GM19463 (cell line): Measurements from ENCODE around the gene ELP4.
"Not testable (repeated sequence)": the region's sequence is repeated elsewhere in the genome, so short reads cannot be mapped to it uniquely, and the experiment has no call there.

Experiments used
- ATAC-seq: cut with Tn5 transposase; IDR thresholded peaks from one replicate; pipeline ENCODE4 v1.9.1; 2021; ENCODE audit warnings: mild to moderate bottlenecking, moderate library complexity; ENCODE audit not compliant: unreplicated experiment

Gene ELP4

DNA sequence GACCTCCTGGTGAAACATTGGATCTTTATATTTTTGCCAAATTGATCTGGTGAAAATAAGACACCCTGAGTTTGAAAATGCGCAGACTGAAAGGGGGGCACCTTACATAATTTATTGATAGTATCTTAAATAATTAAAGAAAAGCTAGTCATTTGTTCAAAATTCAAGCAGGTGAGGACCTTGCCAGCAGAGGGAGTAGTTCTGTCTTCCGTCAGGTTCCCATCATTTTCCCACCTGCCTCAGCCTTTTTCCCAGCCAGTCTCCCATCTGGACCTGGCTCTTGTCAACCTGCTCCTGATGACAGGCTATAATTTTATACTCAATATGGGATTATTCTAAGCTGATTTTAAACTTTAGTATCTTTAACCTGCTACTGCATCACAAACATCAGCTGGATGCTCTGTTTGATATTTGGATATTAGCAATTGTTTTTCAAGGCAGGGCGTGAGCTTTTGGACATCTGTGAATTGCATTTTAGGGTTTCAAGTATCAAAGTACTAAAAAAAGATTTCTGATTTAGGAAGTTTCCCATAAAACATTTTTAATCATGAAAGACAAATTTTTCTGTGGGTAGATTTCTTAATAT, 132.0 kb downstream of the ELP4 start:
- ATAC-seq: no peak

DNA sequence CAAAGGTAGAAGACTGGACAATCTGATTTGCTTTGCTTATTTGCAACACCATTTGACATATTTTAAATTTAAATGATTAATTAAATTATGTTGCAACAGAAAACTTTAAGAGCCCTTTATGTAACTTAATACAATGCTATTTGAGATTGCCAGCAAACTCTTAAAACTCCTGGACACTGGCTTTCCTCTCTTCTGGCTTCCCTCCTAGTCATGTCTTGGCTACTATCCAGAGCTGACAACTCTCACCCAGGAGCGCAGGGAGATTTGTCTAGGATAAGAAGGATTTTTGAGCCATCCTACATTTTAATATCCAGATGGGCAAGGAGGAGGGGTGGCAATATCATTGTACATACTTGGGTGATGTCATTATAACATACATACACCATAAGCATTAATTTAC, 134.3 kb downstream of the ELP4 start:
- ATAC-seq: no peak

DNA sequence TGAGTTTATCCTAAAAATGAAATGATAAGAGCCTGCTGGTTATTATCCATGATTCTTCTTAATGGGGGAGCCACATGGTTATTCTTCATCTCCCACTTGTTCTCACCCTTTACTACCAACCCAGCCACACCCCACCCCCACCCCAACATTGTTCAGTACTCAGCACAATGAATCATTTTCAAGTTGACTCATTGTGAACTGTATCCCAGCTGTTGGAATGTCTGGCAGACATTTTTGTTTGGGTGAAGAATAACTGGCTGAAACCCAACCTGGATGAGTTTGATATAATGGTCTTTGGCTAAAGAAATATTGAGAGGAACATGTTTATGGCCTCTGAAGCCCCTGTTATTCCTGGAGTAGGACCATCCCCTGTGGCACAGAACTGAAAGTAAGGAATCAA, 136.2 kb downstream of the ELP4 start:
- no peak for ATAC-seq

GRCh38 chr11:31646216-31646615, 136.6 kb downstream of the ELP4 start:
- ATAC-seq: no peak

DNA sequence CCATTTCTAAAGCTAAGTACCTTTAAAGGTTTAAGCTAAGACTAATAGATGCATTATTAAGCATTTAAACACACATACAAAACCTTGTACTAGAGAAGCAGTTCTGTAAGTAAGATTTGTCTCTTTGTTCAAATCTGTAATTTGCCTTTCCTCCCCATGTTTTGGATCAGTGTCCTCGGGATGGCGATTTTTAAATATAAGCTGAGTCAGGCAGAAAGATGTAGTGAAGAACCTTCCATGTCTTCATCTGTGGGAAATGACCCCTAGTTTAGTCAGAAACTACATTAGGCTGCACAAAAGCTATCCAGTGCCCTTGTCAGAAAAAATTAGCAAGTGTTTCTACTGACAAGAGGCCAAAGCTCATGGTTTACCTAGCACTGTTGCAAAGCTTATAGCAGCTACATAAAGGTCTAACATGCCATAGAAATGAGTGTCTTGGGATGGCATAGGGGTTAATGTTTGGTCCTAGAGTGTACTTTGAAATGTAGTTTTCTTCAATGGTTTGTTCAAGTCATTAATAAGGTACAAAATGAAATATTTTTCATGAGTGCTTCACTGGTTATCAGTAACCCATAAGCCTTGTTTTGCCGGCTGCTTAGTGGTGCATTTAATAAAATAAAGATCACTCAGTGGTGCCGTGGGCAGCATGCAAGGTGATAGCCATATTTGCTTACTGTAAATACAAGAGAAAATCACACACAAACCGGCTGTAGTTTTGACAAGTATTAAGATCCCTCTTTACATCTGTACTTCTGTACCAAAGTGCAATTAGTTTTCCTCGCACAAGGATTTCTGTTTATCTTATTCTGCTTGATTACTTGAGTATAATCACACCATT, 139.8 kb downstream of the ELP4 start:
- ATAC-seq: no peak

GRCh38 chr11:31651208-31651607, 141.6 kb downstream of the ELP4 start:
- ATAC-seq: peak; percentile 53

GRCh38 chr11:31651822-31652221, 142.3 kb downstream of the ELP4 start:
- ATAC-seq: peak; percentile 56

- ATAC-seq: peak; percentile 34
These were observed 143.0 kb downstream of the ELP4 start for GRCh38 chr11:31652528-31652927.

- no peak for ATAC-seq
These were observed 145.9 kb downstream of the ELP4 start for GRCh38 chr11:31655483-31655882.

DNA sequence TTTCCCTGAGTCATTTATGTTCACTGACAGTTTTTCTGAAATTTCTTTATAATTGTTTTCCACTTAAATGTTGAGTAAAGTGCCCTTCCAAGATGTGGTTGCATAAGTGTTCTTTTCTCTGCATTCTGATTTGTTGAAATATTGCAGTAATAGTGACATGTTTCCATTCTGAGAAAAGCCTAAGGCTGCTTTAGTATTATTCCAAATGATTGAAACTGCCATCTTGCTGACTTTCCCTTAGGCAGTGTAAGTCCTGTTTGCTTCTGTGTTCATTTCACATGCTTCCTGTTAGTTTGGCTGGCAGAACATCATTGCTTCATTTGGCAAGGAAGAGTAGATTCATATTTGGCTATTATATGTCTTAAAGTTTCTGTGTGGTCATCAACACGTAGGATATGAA, 146.5 kb downstream of the ELP4 start:
- ATAC-seq: no peak

DNA sequence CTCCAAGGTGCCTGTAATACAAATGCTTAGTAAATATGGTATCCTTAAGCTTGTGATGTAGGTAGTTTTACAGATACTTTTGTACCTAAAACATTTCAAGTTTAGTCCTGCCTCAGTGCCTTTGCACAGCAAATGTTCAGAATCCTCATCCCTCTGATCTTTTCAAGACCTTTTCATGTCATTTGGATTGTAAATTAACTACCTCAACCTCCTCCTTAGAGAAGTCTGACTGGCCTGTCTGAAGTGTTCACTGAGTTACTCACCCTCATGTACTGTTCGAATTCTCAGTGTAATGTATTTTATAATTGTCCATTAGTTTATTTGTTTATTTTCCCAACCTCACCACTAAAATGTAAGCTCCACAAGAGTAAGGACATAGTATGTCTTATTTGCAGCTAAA, 147.5 kb downstream of the ELP4 start:
- ATAC-seq: no peak

DNA sequence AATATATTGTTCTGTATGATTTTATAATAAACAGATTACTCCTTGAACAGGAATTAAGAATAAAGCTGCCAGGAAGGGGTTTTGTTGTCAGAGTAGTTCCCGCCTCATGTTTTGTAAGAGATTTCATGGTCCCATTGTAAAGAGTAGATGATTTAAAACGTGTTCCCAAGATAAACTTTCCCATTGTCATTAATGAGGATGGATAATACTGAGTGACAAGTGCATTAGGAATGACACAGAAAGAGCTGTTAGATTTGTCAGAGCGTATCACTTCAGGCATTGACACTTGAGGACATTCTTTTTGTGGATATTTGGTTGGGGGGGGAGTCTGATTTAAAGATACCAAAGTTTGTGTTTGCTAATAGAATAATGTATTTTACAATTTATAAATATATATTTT, 154.6 kb downstream of the ELP4 start:
- no peak for ATAC-seq

GRCh38 chr11:31664954-31665353, 155.4 kb downstream of the ELP4 start:
- no peak for ATAC-seq

GRCh38 chr11:31671681-31672080, 162.1 kb downstream of the ELP4 start:
- ATAC-seq: no peak

DNA sequence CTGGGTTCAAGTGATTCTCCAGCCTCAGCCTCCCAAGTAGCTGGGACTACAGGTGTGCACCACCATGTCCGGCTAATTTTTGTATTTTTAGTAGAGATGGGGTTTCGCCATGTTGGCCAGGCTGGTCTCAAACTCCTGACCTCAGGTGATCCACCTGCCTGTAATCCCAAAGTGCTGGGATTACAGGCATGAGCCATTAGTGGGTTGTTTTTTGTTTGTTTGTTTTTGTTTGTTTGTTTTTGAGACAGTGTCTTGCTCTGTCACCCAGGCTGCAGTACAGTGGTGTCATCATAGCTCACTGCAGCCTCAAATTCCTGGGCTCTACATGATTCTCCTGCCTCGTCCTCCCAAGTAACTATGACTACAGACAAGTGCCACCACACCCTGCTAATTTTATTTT, 163.5 kb downstream of the ELP4 start:
- ATAC-seq: not testable (repeated sequence)

DNA sequence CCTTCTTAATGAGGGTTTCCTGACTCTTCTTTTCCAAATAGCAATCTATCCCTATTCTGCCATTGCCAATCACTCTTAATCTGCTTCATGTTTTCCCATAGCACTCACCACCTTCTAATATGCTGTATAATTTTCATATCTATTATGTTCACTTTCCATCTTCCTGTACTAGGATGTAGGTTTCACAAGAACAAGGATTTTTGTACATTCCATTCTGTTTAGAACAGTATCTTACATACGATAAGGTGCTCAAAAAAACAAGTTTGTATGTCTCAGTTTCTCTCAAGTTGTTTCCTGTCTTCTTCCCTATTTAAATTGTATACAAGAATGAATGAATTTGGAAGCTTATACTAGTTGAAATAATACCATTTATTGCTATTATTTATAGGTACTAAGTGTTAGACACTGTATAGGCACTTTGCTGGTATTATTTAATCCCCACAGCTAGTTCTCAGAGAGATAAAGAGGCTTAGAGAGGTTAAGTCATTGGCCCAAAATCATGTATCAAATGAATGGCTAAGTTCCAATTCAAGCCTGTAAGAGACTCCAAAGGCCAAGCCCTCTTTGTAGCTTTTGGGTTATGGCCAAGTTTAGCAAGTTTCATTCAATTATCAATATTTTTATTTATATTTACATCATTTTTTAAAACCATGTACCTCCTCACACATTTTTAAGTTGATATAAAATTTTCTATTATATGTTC, 166.9 kb downstream of the ELP4 start:
- ATAC-seq: no peak

GRCh38 chr11:31680770-31681169, 171.2 kb downstream of the ELP4 start:
- no peak for ATAC-seq

GRCh38 chr11:31687256-31687655, 177.7 kb downstream of the ELP4 start:
- no peak for ATAC-seq

DNA sequence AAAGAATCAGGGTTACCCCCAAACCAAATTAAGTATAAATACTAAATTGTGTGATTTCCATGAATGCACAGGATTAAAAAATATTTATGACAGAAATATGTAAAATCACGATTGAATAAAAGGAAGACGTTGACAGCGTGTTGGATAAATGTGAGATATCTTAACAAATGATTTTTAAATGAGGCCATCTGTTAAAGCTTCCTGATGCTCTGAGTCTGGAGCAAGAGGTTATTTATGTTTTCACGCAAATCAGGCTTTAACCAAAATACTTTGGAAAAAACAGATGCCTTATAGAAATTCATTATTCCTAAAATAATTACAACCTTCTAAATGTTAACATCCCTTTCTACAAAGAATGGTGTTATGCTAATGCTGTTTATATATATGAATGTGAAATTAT, 178.3 kb downstream of the ELP4 start:
- ATAC-seq: no peak

GRCh38 chr11:31689559-31689958, 180.0 kb downstream of the ELP4 start:
- no peak for ATAC-seq

DNA sequence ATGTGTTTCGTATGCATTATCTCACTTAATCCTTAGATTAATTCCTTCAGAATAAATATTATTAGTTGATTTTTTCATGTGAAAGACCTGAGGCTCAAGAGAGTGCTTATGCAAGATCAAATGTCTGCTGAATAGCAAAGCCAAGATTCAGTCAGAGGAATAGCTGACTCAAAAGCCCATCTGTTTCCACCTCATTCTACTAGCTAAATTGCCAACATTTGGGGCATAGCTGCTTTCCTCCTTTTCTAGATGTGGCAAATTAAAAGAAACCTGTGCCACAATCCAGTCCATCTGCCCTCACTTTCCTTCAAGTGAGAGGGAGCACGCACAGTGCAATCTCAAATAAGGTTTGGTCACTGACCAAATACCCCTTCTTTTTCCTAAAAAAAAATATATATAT, 180.5 kb downstream of the ELP4 start:
- no peak for ATAC-seq

- ATAC-seq: no peak
These were observed 180.9 kb downstream of the ELP4 start for GRCh38 chr11:31690516-31690915.
